Esophagus mucosa (tissue), 1 donor: ENCODE data around the gene MSMB. TPM values are rescaled to one million over a fixed set of nuclear protein-coding genes. Genes with fewer than 3 reads are reported as not detected.

Source experiments
- ATAC-seq: fragments of 200-7000 bp; cut with Tn5 transposase; one replicate; pipeline ENCODE4 v1.9.1; 2020
- total RNA-seq: library from RNA; stranded (reverse); gene quantifications from one replicate; pipeline ENCODE4 v1.2.4, GENCODE V29; 2023
- donor health status: DM: yes; HTN: yes; CAD: no.

The MSMB gene
- total RNA-seq, 1 donor from 2014 or later = 0.64 TPM

DNA sequence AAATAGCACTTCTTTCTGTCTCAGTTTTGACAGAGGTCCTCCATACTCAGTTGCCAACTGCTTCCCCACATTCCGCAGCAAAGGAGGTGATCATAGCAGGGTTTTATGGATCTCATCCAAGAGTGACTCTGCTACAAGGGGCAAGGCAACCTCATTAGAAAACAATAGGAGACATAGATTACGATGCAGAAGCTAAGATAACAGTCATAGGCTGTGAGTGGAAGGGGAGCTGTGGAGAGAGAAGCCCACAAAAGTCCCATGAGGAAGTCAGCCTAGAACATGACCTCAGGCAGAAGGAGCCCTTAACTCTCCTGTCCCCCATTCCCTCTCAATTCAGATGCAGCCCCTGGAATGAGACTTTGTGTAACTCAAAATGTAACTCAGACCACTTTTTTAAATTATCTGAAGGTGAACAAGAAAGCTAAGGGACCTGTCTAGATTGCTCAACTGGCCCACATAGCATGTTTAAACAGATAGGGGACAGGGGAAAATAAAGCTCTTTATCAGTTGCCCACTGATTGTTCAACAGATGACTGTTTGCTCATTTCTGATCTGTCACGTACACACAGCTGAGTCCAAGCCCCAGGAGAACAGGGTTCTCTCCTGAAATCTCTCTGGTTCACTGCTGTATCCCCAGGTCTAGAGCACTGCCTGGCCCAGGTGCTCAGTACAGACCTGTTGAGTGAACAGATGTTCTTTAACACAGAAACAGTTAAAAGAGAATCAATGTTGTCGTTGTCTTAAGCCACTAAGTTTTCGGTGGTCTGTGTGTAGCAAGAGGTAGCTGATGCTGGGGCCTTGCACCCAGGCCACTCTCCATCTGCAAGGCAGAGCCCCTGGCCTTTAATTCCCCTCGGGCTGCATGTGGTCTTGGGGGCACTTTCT, 14.2 kb downstream of the MSMB start:
- no peak for ATAC-seq

DNA sequence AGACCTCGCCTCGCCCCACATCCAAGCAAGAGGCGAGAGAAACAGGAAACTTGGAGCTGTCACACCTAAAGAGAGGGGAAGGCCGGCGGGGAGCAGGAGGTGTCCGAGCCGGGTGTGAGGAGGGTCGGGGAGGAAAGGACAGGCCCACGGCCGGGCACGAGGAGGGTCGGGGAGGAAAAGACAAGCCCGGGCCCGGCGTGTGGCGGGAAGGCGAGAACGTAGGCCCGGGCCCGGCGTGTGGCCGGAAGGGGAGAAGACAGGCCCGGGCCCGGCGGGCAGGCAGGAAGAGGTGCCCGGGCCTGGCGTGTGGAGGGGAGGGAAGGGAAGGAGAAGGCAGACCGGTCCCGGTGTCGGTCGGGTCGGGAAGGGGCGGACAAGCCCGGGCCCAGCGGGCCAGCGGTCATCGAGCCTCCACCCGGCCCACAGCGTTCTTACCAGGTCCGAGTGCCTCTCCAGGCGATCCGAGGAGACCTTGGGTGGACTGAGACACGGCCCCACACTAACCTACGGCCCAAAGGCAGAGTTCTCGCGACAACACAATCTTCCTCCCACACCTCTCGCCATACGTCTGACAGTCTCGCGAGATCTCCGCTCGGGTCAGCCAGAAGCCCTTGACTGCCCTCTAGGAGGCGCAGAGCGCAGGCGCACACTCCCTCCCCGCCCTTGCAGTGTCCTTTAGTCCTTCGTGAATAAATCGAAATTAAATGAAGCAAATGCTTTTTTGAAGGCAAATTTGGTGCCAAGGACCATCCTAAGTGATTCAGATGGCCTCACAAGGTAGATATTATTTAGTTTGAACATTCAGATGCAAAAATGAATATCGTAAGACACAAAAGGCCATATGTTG, 15.8 kb downstream of the MSMB start, which contains the start of gene NCOA4:
Gene NCOA4 (minus strand): TSS at position 533 of the 847 bp plus-strand sequence. CDS start 13,943 bp downstream, outside the sequence.
- peak; percentile 96 for ATAC-seq

DNA sequence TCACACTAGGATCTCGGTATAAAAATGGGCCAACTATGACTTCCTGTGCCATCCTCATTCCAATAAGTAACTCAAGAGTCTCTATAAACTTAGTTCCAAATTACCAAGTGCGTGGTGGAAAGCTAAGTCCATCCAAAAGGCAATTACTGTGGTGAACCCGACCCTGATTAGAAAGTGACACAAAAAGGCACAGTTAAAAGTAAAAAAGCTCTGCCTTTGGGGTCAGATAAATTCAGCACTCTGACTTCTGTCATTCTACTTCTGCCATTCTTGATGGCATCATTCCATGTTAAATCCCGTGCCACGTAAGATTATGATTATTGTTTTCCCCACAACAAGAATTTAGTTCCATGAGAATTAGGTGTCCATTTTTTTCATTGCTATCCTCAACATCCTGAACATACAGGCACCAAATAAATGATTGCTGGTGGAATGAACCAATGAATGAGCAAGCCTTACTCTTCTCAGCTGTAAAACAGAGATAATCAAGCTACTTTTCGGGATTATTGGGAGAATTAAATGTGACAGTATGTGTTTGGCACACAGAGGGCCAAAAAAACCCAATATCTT, 16.5 kb downstream of the MSMB start:
- ATAC-seq = no peak

DNA sequence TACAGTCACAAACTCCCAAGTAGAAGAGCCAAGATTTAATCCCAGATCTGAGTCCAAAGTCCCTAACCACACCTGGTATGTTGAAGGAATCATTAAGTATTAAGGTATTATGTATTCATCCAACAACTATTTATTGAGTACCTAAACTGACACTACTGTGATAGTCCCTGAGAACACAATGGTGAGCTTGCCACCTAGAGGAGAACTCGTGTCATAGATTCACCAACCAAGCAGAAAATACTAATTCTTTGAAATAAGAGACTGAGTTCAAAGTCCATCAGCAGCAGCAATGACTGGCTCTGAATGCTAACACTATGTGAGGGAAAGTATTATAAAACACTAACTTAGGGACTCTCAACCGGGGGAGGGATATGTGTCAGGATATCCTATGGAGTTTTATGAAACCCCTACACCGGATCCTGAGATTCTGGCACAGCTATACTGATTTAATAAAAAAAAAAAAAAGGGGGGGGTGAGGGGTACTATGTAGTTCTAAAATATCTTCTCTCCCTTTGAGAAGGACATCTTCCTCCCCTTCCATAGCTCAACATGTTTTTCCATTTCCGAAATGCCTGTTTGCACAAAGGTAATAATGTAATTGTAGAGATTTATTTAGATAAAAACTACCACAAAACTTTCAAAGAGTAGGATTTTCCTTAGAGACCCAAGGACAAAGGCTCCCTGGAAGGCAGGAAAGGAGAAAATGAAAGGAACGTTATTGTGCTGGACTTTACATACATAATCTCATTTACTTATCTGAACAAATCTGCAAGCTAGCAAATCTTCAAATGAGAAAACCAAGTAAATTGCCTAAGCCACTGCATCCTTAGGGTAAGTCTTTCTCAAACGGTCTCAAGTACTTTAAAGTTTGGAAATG, 17.2 kb downstream of the MSMB start:
- peak; percentile 59 for ATAC-seq

DNA sequence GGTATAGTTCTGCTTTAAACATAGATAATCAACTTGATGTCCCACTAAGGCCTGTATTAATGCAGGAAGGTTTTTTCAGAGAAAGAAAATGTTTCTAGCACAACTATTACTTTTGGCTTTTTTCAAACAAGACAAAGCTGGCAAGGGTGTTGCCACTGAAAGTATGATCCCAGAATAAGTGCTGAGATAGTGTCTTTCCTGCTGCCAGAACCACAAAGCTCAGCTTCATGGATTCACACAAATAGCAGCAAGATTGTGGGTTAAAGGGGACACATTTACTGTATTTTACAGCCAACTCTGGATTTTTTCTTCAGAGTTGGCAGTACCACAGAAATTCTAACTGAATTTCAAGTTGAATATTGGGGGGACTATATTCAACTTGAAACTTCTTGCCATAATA, 20.0 kb downstream of the MSMB start:
- ATAC-seq = no peak

DNA sequence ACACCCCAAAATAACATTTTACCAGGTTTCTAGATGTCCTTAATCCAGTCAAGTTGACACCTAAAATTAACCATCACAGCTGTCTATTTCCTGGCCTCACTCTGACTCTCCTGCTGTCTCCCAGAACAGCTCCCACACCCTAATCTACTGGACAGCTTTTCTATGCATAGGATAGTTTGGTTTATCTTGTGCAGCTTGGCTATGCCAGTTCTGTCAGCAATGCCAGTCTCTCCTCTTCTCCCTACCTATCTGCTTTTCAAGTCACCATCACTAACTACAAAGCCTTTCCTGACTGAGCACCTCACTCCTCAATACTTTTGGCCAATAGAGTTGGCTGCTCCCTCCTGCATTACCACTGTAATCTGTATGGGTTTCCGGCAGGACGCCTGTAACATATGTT, 20.7 kb downstream of the MSMB start:
- no peak for ATAC-seq

DNA sequence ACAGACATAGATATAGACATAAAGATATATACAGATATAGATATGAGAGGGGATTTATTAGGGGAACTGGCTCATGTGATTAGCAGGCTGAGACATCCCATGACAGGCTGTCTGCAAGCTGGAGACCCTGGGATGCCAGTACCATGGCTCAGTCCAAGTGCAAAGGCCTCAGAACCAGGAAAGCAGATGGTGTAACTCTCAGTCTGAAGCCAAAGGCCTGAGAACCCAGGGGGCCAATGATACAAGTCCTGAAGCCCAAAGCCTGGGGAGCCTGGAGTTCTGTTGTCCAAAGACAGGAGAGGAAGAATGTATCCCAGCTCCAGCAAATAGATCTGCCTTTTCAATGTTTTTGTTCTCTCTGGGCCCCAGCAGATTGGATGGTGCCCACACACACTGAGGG, 21.1 kb downstream of the MSMB start:
- ATAC-seq = no peak

DNA sequence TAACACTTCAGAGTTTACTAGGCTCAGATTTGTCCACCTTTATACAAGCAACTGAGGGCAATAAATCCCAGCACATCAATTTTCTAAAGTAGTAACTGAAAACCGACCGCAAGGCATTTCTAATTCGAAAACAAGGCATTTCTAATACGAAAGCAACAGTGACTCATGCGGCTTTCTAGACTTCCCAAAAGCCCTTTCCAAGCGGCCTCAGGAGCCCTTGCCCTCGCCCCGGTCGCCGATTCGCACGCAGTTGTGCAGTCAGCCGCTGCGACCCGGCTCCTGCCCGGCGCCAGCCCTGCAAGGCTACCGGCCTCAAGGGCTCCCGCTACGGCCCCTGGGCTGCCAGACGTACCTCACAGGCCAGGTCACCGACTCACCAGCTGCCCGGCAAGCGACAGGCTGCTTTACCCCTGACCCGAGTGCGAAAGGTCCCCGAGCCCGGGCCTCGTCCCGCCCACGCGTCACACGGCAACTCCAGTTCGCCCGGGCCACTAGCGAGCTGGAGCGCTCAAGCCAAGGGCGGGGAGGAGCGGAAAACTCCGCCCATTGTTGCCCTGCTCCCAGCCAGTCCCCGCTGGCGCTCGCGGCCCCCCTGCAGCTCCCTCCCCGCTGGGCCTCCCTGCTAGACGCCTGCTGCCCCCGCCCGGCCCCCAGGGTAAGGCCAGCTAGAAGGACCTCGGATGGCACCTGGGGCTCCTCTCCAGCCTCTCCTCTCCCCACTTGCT, 22.9 kb downstream of the MSMB start:
- ATAC-seq = peak; percentile 92

DNA sequence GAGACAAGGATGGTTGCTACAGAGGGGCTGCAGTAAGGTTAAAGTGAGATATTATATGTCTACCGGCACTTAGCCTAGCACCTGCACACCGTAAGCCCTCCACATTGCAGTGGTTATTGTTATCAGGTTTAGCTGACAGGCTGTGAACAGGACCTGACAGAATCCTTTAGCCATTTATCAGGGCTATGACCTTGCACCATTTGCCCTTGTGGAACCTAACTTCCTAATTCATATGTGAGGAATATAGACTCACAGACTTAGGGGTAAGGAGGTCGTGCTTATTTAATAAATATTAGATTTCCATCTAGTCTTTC, 25.8 kb downstream of the MSMB start:
- no peak for ATAC-seq

DNA sequence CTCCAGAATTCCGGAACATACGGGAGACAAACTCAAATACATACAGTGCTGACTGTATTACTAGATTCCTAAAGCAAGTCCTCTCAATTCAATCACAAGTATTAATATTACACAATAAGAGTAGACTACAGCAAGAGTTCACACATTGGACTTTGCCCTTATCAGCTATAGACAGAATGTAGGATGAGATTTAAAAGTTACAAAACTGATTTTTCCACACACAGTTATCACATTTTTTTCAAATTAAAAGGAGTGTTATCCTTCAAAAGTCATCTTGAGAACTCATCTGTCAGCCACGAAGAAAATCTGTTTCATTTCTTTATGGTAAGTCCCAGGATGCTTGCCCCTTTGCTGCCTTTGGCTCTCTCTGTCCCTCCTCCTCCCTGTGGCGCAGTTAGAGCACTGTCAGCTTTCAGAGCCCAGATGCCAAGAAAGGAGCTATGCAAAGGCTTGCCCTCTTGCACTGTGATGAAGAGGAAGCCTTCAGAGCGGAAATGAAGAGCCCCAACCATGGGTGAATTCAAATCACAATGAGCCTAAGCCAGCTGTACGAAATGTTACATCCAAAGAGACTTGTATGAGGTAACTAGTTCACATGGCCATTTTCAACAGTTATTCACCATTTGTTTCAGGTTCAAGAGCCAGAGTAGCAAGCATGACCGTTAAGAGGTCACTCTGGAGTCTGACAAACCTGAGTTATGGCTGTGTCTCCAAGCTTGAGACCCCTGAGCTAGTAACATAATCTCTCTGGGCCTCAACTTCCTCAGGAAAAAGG, 26.3 kb downstream of the MSMB start:
- peak; percentile 7 for ATAC-seq

DNA sequence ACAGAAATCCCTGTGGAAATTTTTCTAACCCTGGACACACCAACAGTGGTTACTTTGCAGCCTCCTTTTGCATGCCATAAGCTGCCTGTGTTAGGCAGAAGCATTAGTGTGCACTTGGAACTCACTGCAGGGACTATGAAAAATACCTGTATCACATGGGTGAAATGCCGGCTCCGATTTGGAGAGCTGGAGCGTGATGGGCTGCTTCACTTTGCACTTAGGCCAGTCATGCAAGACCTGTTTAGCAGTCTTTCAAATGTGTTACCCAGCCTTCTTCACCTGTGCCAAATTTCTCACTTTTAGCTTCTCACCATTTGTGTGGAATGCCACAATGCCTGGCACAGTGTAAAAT, 26.9 kb downstream of the MSMB start:
- peak; percentile 47 for ATAC-seq

DNA sequence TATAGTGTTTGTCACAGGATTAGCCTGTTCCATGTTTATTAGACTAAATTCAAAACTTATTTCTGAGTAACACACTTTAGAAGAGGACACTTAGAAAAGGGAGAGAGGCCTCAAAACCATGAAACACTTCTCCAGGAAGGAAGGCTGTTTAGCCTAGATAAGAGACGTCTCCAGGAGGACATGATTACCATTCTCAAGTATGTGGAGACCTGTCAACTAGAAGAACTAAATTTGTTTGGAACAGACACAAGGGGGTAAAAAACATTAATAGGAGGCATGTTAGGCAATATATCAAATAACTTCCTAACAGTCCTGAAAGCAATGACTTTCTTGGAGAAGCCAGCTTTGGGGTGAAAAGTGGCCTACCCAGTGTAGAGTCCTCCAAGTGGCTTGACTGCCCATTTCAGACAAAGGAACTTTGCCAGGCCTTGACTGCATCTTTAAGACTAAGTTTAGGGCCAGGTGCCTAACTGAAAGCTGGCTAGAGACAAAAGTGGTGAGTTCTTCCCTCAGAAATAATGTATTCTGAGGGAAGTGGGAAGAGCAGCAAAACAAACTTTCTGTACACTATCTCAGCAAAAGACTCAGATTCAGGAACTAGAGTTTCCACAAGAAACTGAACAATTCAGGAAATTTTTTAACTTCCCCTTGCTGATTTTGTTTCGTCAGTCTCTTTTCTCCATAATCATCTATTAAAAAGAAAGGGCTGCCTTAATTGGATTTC, 27.5 kb downstream of the MSMB start:
- ATAC-seq = no peak

DNA sequence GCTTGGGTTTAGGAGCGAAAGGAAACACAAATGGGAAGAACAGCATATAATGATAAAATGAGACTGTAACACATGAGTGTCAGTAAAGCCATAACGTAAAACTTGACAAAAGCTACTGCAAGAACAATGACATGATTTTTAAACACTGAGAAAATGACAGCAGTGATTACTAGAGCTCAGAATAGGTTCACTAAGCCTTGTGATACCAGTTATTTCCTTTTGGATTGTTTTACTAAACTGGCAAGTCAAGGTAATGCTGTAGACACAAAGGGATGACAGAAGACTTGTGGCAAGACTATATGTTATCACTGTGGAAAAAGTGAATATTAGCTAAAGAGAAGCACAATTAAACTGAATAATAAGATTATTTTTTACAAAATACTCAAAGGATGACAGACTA, 28.3 kb downstream of the MSMB start:
- no peak for ATAC-seq

DNA sequence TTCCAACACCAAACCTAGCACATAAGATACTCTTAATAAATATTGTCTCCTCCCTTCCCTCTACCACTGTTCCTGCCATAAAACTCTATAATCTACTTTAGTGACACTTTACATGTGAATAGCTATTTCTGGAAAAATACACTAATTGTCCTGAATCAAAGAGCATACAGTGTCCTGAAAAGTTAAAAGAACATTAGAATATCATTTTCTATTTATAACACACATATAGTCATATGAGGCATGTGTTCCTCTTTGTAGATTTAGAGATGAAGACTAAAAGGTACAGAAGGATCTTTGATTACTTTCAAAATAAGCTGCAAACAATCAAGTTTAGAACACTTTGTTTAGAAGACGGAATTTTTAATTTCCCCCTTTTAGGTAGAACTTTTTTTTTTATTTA, 29.3 kb downstream of the MSMB start:
- ATAC-seq = no peak

DNA sequence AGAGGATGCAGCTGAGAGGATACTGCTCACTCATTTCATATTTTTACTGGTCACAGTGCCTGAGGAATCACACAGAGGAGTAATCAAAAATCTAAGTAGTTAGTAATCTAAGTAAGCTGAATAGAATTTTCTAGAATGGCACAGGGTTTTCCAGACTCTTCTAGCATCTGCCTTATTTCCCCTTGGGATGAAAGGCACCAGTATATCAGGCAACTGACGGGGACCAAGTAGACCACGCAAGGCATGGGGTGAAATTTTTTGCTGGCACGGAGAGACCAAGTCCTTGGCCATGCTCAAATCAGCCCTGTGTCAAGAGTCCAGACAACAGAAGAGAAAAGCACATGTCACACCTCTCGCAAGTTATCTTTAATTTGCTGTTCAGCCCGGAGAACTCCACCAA, 29.9 kb downstream of the MSMB start:
- ATAC-seq = no peak

DNA sequence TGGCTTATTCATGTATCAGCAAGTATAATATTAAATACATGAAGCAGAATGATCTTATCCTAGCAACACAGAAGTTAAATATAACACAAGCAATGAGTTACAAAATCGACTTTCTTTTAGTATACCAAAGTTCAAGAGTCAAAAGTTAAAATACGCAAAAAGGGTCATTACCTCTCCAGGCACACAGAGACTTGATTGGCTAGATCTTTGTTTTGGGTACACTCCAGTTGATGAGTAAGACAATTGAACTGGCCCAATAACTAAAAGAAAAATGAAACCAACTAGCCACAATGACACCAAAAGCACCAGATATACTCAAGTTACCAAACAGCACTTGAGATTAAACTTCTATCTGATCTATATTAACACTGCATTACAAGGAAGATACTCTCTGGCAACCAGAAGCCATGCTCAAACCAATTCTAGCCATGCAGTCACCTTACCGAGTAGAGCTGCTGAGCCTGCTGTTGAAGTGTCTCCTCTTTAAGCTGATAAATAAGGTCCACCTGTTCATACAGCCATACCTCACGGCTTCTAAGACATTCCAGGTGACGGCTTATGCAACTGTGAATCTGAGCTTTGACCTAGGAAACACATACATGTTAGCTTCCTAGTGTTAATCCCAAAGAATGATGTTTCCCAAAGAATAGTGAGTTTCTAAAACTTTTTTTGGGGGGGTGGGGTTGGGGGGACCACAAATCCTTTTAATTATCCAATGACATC, 31.2 kb downstream of the MSMB start:
- no peak for ATAC-seq

DNA sequence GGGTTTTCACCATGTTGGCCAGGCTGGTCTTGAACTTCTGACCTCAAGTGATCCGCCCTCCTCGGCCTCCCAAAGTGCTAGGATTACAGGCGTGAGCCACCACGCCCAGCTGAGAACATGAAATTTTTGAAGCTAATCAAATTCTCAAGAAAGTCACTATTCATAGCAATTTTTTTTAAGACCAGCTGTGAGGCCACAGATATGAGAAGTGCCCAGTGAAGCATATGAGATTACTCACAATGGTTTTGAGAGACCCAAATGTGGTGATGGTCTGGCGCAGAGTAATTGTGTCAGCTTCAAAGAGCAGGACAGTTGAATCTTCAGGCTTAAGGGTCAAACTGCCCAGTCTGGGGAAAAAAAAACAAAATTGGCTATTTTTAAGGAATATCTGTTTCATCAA, 31.9 kb downstream of the MSMB start:
- ATAC-seq = no peak

DNA sequence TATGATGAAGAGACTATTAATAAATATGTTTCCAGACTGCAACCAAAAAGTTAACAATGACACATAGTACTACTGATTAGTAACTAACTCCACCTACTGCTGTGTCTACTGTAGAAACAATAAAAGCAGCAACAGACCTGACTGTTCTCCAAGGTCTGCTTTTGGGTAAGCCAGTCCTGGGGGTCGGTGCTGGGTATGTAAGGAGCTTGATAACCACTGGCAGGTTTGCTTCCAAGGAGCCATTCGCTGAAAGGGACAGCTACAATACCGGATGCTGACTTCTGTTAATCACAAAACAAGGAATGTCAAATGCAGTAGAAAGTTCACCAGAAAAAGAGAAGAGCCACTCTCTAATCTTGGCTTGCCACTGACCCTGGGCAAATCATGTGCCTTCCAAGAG, 33.3 kb downstream of the MSMB start:
- ATAC-seq = no peak

DNA sequence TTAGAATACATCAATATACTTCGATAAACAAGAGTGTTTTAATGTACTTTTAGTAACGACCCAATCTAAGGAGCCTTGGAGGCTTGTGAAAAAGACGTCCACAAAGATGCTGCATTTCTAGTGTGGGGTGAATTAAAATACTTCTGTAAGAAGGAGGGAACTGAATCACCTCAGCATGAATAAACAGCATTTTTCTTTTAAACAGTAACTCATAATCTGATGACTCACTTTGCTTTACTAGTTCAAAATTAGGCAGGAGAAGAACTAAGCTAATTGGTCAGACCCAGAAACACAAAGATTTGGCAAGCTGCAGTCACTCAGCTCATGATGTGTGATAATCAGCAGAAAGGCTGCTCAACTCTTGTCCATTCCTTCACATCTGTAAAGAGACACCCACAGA, 39.9 kb downstream of the MSMB start:
- peak; percentile 58 for ATAC-seq

DNA sequence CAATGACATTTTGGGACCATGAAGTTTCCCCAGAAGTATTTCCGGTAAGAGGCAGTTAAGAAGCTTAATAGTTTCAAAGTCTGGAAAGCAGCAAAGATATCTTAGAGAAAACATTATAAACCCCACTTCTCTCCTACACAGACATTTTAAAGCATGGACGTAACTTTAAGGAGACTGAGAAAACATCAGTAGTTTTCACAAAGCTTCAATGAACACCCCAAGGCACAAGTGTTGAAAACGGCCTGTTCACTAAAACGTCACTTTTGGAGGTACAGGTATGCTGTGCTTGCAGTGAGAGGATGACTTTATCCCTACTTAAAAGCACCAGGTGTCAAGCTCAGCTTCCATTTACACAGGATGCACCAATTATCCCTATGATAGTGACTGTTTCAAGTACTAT, 40.7 kb downstream of the MSMB start:
- no peak for ATAC-seq
